ENCODE results near the gene CHIT1. TPM values are rescaled to one million over a fixed set of nuclear protein-coding genes. Genes with fewer than 3 reads are reported as not detected.

Gene CHIT1
- total and polyA plus RNA-seq, 9 of the 15 experiments (the other 6 are each of a cell fraction or from before 2014, with no cell fraction given): not detected

GRCh38 chr1:203270448-203270847, 41.0 kb upstream of the CHIT1 start:
- Histone ChIP-seq H3K79me2 (ENCODE audit: control insufficient read depth, insufficient read depth, low read length) (no peaks in the 10 kb centered on the region), H3K27me3 (ENCODE audit: control insufficient read depth in 2 of 2, insufficient read depth in 2 of 2, low read length in 2 of 2) (peaks cover 0 to 8% of the 10 kb centered on the region in 2 experiments; a peak in 1 of 5 replicates), H3K36me3 (ENCODE audit: control insufficient read depth, insufficient read depth, low read length) (no peaks in the 10 kb centered on the region), H3K9ac (ENCODE audit: insufficient read depth in 1 of 2, low read depth in 2 of 2, low read length in 2 of 2) (no peak overlapping the region), H4K20me1 (replicated peaks; ENCODE audit: control insufficient read depth, insufficient read depth, low read length) (no peaks in the 10 kb centered on the region; the same call in 1 of the 2 replicates), H3K4me1 (replicated peaks in 1 of 2; ENCODE audit: control insufficient read depth in 2 of 2, insufficient read depth in 2 of 2, low read length in 2 of 2) (peaks cover 18 to 20% of the 10 kb centered on the region in 2 experiments; a peak in 4 of 5 replicates), H3K4me2 (ENCODE audit: insufficient read depth, low read length) (no peak overlapping the region), H3K9me1 (ENCODE audit: control insufficient read depth, insufficient read depth, low read length) (no peaks in the 10 kb centered on the region), H2AFZ (ENCODE audit: low read depth, low read length) (peak overlapping the region; percentile 92), H3K27ac (ENCODE audit: extremely low read depth, low read depth, low read length) (no peak overlapping the region), H3K9me3 (replicated peaks; ENCODE audit: control insufficient read depth, insufficient read depth, low read depth, low read length) (no peaks in the 10 kb centered on the region), H3K4me3 (no peak overlapping the region)
- intact Hi-C loops (cut with micrococcal nuclease) (no loop called here), in situ Hi-C loops (cut with MboI) (loop anchor here (5.0 kb wide), 3 partner anchors 67 to 432 kb away; no protein-coding TSS in a partner anchor)
- BruUV-seq (replicated peaks): no TSS peak
- ATAC-seq (no peak), FAIRE-seq (no peak), DNase-seq (ENCODE audit: extremely low read depth in 1 of 4, low spot score in 3 of 4) (no peak)
- ChIA-PET POLR2A (interaction anchor here (0.5 to 1.6 kb wide), 6 partner anchors 21 to 83 kb away, joined by 3 to 5 read pairs (median 3); no protein-coding TSS in a partner anchor), CTCF (ENCODE audit: low intra/inter-chr PET ratio) (interaction anchor here (0.7 to 9.9 kb wide), 2 partner anchors 59 to 67 kb away, joined by 3 to 226 read pairs; no protein-coding TSS in a partner anchor)
- WGBS (ENCODE audit: insufficient coverage, low coverage, missing lambda C conversion rate): 31% methylated on average over 4 of the region's 4 CpGs
- TF ChIP-seq ETV6 (IDR thresholded peaks at IDR 0.05; ENCODE audit: borderline replicate concordance in 1 of 2, low read depth in 2 of 2, low read length in 1 of 2) (no peak), ETV6 (CRISPR knock-in tag; IDR thresholded peaks at IDR 0.05; ENCODE audit: borderline replicate concordance) (0 out of 2 replicates have a peak, but pooled peaks have one; percentile 19), MAX (CRISPR knock-in tag; IDR thresholded peaks at IDR 0.05) (0 out of 2 replicates have a peak, but pooled peaks have one; percentile 15), ZNF124 (CRISPR knock-in tag; IDR thresholded peaks at IDR 0.05) (no peak), CHAMP1 (IDR thresholded peaks at IDR 0.05) (no peak)
